SJCRH30 (cell line): ENCODE results near the gene CTDNEP1. TPM values are rescaled to one million over a fixed set of nuclear protein-coding genes. Genes with fewer than 3 reads are reported as not detected.

Experiments
- DNase-seq, 2 experiments: peaks; one replicate each; pipeline ENCODE4 v3.0.0-alpha.2; 2015 to 2020
- H3K27ac ChIP-seq: fragments of 250-450 bp; sonication (Bioruptor Pico); 2 replicates; pipeline ENCODE4 v1.5.1; 2020; ENCODE audit warnings: mild to moderate bottlenecking, moderate library complexity
- H3K27me3 ChIP-seq: fragments of 250-450 bp; sonication (Bioruptor Pico); 2 replicates; pipeline ENCODE4 v1.5.1; 2020; ENCODE audit warnings: mild to moderate bottlenecking, moderate library complexity
- H3K36me3 ChIP-seq: fragments of 250-450 bp; sonication (Bioruptor Pico); 2 replicates; pipeline ENCODE4 v1.5.1; 2020; ENCODE audit warnings: mild to moderate bottlenecking, moderate library complexity
- H3K4me1 ChIP-seq: fragments of 250-450 bp; sonication (Bioruptor Pico); 2 replicates; pipeline ENCODE4 v1.5.1; 2020; ENCODE audit warnings: mild to moderate bottlenecking, moderate library complexity
- H3K4me3 ChIP-seq: fragments of 250-450 bp; sonication (Bioruptor Pico); 2 replicates; pipeline ENCODE4 v1.5.1; 2020; ENCODE audit warnings: mild to moderate bottlenecking, moderate library complexity
- H3K9me3 ChIP-seq: fragments of 250-450 bp; sonication (Bioruptor Pico); replicated peaks from 2 replicates; pipeline ENCODE4 v1.5.1; 2020; ENCODE audit warnings: mild to moderate bottlenecking, moderate library complexity
- total RNA-seq: library from RNA; depleted of rRNA; stranded (reverse); fragments of >200 nt; shearing (Covaris generic); gene quantifications from 2 replicates; pipeline ENCODE4 v1.2.3, GENCODE V29; 2014

CTDNEP1 gene
- total RNA-seq, 1 experiment from 2014 or later, result 36.9 TPM

DNA sequence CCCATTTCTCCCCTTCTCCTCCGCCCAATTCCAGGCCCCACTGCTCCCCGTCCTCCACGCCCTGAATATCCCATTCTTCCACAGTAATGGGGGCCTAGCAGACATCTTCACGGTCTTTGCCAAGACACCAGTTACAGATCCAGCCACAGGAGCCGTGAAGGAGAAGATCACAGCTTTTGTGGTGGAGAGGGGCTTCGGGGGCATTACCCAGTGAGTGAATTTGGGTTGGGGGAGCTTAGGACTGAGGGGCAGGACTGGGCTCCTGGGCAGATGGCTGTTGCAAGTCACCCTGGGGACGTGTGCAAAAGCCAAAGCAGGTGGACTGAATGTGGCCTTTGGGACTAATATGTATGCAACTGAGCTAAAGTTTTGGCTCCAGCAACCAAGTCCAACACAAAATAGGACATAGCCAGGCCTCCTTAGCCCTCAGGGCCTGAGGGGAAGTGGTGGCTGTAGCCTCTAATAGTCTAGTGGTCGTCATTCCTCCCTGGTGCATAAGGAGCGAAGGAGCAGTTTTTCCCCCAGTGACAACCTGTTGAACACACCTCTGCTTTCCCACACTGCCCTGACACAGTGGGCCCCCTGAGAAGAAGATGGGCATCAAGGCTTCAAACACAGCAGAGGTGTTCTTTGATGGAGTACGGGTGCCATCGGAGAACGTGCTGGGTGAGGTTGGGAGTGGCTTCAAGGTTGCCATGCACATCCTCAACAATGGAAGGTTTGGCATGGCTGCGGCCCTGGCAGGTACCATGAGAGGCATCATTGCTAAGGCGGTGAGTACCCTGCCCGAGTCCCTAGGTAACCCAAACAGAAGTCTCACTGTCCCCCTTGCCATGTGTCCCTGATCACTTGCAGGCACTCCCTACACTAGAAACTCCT lies 29.2 kb downstream of the CTDNEP1 start:
- H3K27ac ChIP-seq, result no peak overlapping the region
- H3K4me3 ChIP-seq, result no peak overlapping the region
- H3K9me3 ChIP-seq, result no peaks in the 10 kb centered on the region
- peaks cover 7% of the 10 kb centered on the region; the same call in 1 of the 2 replicates for H3K36me3 ChIP-seq
- no peak for DNase-seq
- peaks cover 20% of the 10 kb centered on the region for H3K4me1 ChIP-seq
- H3K27me3 ChIP-seq, result no peaks in the 10 kb centered on the region

DNA sequence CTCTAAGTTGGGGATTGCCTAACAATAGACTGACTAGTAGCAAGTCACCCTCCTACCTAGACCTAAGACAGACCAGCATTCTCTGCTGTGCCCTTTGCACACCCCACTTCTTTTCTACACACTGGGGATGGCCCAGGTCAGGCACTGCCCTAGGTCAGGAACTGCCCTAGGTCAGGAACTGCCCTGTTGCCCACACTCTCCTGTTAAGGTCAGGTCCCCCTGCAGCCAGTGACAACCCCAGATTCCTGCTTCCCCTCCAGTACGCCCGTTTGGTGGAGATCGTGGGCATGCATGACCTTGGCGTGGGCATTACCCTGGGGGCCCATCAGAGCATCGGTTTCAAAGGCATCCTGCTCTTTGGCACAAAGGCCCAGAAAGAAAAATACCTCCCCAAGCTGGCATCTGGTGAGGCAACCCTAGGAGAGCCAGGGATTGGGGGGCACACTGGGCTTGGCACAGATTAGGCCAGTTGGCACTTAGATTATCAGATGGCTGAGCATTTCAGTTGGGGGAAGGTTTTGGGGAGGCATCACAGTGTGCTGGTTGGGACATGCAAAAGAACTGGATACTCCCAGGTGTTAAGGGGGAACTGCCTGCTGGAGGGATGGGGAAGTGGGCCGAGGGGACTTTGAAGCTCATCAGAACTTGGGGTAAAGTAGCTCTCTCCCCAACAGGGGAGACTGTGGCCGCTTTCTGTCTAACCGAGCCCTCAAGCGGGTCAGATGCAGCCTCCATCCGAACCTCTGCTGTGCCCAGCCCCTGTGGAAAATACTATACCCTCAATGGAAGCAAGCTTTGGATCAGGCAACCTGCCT lies 30.0 kb downstream of the CTDNEP1 start:
- Histone ChIP-seq H3K36me3 (peaks cover 7% of the 10 kb centered on the region; the same call in 1 of the 2 replicates), H3K9me3 (no peaks in the 10 kb centered on the region), H3K4me3 (no peak overlapping the region), H3K27ac (no peak overlapping the region), H3K27me3 (no peaks in the 10 kb centered on the region), H3K4me1 (peaks cover 21% of the 10 kb centered on the region)
- no peak for DNase-seq

DNA sequence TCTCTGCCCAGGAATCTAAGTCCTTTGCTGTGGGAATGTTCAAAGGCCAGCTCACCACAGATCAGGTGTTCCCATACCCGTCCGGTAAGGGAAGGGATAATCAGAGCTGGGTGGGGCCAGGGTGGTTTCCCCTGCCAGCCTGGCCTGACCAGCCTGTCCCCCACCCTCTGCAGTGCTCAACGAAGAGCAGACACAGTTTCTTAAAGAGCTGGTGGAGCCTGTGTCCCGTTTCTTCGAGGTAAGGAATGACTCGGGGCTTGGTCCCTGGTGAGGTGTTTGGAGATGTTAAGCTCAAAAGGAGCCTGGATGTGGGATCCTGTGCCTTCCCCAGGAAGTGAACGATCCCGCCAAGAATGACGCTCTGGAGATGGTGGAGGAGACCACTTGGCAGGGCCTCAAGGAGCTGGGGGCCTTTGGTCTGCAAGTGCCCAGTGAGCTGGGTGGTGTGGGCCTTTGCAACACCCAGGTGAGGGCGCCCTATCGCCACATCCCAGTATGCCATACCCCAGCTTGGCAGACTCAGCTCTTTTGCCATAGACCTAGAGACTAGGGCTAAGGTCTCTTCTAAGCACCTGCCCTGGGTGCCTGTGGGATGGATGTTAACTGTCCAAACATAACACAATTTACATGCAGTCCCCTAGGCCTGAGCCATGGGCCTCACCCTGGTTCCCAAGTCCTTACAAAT lies 30.8 kb downstream of the CTDNEP1 start:
- H3K27me3 ChIP-seq, result no peaks in the 10 kb centered on the region
- peaks cover 28% of the 10 kb centered on the region for H3K4me1 ChIP-seq
- H3K4me3 ChIP-seq, result peak overlapping the region; percentile 78
- H3K9me3 ChIP-seq, result no peaks in the 10 kb centered on the region
- H3K27ac ChIP-seq, result peak overlapping the region; percentile 56; the same call in 1 of the 2 replicates
- DNase-seq, result peak; percentile 40 to 52
- peaks cover 7% of the 10 kb centered on the region; the same call in 1 of the 2 replicates for H3K36me3 ChIP-seq

DNA sequence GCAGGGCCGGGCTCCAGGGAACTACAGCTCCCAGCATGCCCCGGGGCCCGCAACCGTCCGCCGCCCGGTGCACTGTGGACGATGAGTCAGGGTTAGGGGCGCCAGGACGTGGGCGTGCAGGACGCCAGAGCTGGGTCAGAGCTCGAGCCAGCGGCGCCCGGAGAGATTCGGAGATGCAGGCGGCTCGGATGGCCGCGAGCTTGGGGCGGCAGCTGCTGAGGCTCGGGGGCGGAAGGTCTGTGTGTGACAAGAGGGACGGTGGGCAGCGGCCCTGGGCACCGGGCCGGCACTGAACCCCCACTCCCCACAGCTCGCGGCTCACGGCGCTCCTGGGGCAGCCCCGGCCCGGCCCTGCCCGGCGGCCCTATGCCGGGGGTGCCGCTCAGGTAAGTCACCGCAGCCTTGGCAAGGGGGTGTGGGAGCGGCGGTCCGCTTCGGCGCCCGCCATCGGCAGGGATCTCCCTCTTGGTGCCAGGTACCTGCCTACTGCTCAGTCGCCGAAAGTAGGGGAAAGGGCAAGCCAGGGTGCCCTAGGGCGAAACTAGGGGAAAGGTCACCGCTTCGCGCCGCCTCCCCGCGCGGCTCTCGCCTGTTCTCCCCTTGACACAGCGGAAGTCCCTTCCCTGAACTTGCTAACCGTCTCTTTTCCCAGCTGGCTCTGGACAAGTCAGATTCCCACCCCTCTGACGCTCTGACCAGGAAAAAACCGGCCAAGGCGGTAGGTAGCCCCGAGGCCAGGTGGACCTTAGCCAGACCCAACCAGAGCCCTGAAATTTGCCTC lies 31.5 kb downstream of the CTDNEP1 start, which contains the start of the genes ACADVL and DLG4:
Gene ACADVL (plus strand): TSS at position 127 of the 781 bp plus-strand sequence. CDS start 47 bp downstream, at position 174.
Gene DLG4 (minus strand): TSS at position 25 of the 781 bp plus-strand sequence.
- H3K36me3 ChIP-seq, result peaks cover 7% of the 10 kb centered on the region; the same call in 1 of the 2 replicates
- H3K9me3 ChIP-seq, result no peaks in the 10 kb centered on the region
- DNase-seq, result peak; percentile 82 to 86
- H3K4me1 ChIP-seq, result peaks cover 33% of the 10 kb centered on the region
- no peaks in the 10 kb centered on the region for H3K27me3 ChIP-seq
- H3K4me3 ChIP-seq, result peak within 1 kb of the TSS; percentile 78
- H3K27ac ChIP-seq, result peak within 1 kb of the TSS; percentile 56

DNA sequence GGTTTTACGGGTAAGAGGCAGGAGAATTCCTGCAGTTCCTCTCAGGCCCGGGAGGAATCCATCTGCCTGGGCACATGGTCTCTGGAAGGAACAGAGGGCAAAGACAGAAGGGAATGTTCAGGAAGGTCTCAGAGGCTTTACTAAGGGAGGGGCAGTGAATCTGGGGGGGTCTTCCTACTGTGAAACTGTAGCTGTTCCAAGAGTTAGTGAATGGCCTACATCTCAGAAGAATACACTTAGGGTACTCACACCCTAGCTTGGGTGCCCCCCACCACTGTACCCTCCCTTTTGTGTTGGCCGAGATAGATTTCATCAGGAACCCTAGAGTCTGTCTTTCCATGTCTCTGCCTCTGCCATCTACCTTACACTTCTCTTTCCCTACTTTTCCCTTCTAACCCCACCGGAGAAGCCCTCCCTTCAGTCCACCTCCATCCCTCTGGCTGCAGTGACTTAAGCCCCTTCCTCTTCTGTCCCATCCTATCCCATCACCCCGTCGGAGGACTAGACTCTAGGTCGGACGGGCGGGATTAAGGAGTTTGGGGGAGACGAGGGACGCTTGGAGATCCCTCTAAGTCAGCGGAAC lies 32.2 kb downstream of the CTDNEP1 start:
- Histone ChIP-seq H3K4me3 (peak overlapping the region; percentile 78), H3K4me1 (peaks cover 33% of the 10 kb centered on the region), H3K9me3 (no peaks in the 10 kb centered on the region), H3K27me3 (no peaks in the 10 kb centered on the region), H3K27ac (peak overlapping the region; percentile 56; the same call in 1 of the 2 replicates), H3K36me3 (peaks cover 7% of the 10 kb centered on the region; the same call in 1 of the 2 replicates)
- no peak for DNase-seq

DNA sequence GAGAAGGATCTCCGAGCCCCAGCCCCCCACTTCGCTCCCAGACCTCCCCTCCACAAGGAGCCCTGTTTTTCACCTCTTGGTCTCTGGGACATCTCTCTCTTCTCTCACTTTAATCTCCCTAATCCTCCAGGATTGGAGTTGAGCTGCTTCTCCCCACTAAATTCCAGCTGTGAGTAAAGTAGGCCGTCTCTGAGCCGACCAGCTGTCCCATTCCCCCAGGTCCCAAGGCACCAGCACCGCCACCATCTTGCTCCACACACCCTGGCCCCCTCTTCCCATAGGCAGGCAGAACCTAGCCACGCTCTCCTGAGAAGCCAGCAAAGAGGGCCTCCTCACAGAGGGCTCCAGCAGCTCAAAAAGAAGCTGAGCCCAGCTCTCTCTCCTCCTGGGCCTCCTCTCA lies 32.8 kb downstream of the CTDNEP1 start:
- H3K4me3 ChIP-seq, result peak overlapping the region; percentile 78
- H3K4me1 ChIP-seq, result peaks cover 33% of the 10 kb centered on the region
- H3K27me3 ChIP-seq, result no peaks in the 10 kb centered on the region
- H3K9me3 ChIP-seq, result no peaks in the 10 kb centered on the region
- H3K36me3 ChIP-seq, result peaks cover 6% of the 10 kb centered on the region; the same call in 1 of the 2 replicates
- DNase-seq, result peak; percentile 61 to 67
- H3K27ac ChIP-seq, result no peak overlapping the region

DNA sequence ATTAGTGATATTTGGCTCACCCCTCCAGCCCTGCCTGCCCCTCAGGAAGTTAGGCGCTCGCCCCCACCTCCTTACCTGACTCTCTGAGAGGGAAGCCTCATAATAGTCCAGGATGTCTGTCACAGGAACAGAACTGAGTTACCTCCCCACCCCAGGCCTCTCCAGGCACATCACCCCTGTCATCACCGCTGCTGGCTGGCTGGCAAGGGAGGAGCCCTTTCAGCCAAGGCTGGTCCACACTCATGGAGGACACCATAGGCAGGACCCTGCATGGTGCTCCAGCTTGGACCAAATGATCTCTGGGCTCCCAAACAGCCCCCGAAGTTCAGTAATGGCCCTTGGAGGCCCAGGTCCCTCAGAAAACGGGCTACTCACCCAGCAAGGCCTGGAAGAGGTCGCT lies 33.4 kb downstream of the CTDNEP1 start:
- no peaks in the 10 kb centered on the region for H3K9me3 ChIP-seq
- H3K27me3 ChIP-seq, result no peaks in the 10 kb centered on the region
- H3K4me1 ChIP-seq, result peaks cover 33% of the 10 kb centered on the region
- H3K4me3 ChIP-seq, result no peak overlapping the region
- no peaks in the 10 kb centered on the region for H3K36me3 ChIP-seq
- DNase-seq, result no peak
- no peak overlapping the region for H3K27ac ChIP-seq

DNA sequence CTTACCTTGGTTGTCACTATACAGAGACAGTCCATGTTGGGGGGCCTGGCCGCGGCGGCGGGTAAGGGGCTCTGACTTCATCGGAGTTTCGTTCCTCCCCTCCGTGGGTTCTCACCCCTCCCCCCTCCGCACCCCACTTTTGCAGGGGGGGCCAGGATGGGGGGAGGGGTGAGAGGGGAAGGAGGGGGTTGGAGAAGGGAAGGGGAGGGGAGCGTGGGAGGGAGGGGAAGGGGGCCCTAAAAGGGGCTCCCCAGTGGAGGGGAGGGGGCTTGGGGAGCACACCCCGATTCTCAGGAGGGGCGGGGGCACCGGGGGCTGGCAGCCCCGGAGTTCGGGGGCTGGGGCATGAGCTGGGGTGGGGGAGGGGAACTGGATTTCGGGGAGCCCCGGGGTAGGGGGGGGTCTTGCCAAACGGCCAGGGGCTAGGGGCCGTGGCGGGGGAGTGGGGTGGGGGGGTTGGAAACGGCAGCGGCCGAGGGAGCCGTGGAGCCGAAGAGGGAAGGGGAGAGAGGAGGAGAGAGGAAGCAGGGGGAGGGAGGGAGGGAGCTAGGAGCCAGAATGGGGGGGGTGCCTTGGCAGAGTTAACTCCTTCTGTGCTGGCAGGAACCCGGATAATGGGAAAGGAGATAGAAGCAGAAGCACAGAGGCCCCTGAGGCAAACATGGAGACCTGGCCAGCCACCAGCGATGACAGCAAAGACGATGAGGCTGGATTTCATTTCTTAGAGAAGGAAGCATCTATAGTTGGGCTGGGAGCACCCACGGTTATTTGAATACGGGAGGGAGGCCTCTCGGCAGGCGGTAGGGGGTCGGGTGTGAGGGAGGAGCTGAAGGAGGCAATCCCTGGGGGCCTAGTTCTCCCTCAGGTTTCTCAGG lies 34.2 kb downstream of the CTDNEP1 start:
- Histone ChIP-seq H3K9me3 (no peaks in the 10 kb centered on the region), H3K27ac (no peak overlapping the region), H3K27me3 (no peaks in the 10 kb centered on the region), H3K4me1 (peaks cover 33% of the 10 kb centered on the region), H3K4me3 (peak overlapping the region; percentile 28), H3K36me3 (no peaks in the 10 kb centered on the region)
- DNase-seq, result peak; percentile 53 to 72

DNA sequence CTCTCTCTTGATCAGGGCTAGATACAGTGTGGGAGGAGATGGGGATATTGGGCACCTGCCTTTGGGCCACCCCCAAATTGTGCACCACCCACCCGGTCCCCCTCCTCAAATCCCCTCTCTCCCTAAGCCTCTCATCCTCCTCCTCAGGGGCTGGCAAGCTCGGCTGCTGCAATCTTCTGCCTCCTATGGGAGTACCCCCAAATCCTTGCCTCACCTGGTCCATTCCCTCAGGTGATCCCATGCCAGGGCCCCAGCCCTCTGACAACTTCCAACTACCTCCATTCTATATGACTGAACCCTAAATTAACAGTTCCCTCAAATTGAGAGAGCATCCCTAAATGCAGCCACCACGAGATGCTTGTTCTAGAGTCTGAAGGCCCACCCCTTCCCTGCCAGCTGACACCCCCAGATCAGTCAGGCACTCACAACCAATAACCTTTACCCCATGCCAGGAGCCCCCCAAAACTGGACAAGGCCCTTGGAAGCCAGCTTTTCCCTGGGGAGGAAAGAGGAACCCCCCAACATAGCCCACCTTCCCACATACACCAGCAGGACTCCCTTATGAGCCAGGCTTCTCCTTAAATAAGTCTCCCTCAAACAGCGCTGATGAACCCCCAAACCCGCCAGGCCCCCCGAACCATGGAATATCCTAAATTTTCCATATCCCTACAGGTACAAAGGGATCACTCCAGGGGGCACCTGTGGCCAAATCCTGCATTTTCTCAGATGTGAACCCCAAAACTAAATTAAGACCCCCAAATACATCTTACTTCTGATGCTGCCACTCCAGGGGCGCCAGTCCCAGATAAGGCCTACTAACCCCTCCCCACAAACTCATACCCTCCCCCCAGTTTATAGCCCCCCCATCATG lies 35.1 kb downstream of the CTDNEP1 start:
- Histone ChIP-seq H3K27ac (no peak overlapping the region), H3K9me3 (no peaks in the 10 kb centered on the region), H3K27me3 (no peaks in the 10 kb centered on the region), H3K4me3 (no peak overlapping the region), H3K4me1 (peaks cover 33% of the 10 kb centered on the region), H3K36me3 (no peaks in the 10 kb centered on the region)
- DNase-seq, result no peak

DNA sequence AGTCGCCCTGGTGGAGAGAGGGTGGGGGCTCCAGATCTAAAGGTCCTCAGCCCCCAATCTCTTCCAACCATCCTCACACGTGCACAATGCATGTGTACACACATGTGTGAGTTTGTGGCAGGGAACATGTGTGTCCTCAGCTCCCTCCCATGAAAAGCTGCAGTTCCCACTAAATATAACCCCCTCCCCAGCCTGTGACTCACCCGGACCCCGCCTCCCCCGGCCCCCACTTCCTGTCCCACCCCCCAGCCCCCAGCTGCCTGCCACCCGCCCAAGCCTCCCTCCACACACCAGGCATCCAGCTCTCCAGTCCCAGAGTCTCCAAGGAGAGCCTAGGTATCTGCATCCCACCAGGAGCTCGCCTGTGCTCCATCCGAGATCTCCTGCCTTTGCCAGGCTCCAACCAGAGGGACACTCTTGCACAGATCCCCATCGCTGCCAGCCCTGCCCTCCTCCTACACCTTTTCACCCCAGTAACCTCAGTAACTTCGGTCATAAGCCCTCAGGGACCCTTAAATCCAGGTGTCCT lies 35.8 kb downstream of the CTDNEP1 start:
- Histone ChIP-seq H3K36me3 (no peaks in the 10 kb centered on the region), H3K27me3 (no peaks in the 10 kb centered on the region), H3K9me3 (no peaks in the 10 kb centered on the region), H3K4me1 (peaks cover 33% of the 10 kb centered on the region), H3K27ac (no peak overlapping the region; the same call in 1 of the 2 replicates), H3K4me3 (no peak overlapping the region)
- no peak for DNase-seq

DNA sequence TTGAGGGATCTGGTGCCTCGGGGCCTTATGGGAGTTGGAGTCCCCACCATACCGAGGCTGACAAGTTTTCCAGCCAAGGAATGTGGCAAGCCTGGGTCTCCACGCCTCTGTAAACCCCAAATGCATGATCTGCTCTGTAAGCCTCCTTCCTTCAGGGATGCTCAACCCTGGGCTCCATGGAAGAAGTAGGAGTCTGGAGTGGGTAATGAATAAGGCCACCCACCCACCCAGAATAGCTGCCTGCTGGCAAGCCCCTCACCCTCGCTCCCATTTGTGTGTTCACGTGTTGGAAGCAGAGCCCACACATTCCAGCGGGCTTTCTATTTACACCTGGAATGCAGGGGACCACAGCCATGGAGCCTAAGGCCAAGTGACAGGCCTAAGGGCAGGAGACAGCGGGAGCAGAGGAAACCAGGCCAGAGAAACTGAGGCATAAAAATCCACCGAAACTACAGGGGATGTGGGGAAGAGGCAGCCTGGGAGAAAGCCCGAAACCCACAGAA lies 36.3 kb downstream of the CTDNEP1 start:
- H3K4me3 ChIP-seq, result no peak overlapping the region
- H3K36me3 ChIP-seq, result no peaks in the 10 kb centered on the region
- H3K27me3 ChIP-seq, result no peaks in the 10 kb centered on the region
- no peak for DNase-seq
- H3K27ac ChIP-seq, result peak overlapping the region; percentile 17; the same call in 1 of the 2 replicates
- peaks cover 33% of the 10 kb centered on the region for H3K4me1 ChIP-seq
- no peaks in the 10 kb centered on the region for H3K9me3 ChIP-seq
